DND-41 (cell line): ENCODE measurements around the gene MRPS26.
"Not testable (repeated sequence)": the region's sequence is repeated elsewhere in the genome, so short reads cannot be mapped to it uniquely, and the experiment has no call there.

Source experiments
- ATAC-seq: fragments of 200-7000 bp; cut with Tn5 transposase; 3 replicates; pipeline ENCODE4 v1.9.1; 2021; ENCODE audit warnings: low read depth; ENCODE audit not compliant: insufficient read depth
- DNase-seq: peaks from one replicate; pipeline ENCODE4 v3.0.0-alpha.2; 2020
- H2AFZ ChIP-seq: 2 replicates; pipeline ENCODE4 v1.6.0; 2012; ENCODE audit warnings: low read depth, low read length
- H3K27ac ChIP-seq: 2 replicates; pipeline ENCODE4 v1.5.1; 2012; ENCODE audit warnings: low read length, inconsistent platforms
- H3K27me3 ChIP-seq: fragments of 200-600 bp; sonication (generic); 2 replicates; pipeline ENCODE4 v1.6.0; 2012; ENCODE audit warnings: low read length, mild to moderate bottlenecking, inconsistent platforms; ENCODE audit not compliant: insufficient read depth, poor library complexity
- H3K36me3 ChIP-seq: 2 replicates; pipeline ENCODE4 v1.5.1; 2012; ENCODE audit warnings: low read length, inconsistent platforms; ENCODE audit not compliant: insufficient read depth
- H3K4me1 ChIP-seq: 2 replicates; pipeline ENCODE4 v1.5.1; 2012; ENCODE audit warnings: mild to moderate bottlenecking, low read length; ENCODE audit not compliant: insufficient read depth
- H3K4me2 ChIP-seq: 2 replicates; pipeline ENCODE4 v1.6.0; 2012; ENCODE audit warnings: mild to moderate bottlenecking, moderate library complexity, low read length, inconsistent platforms; ENCODE audit not compliant: insufficient read depth
- H3K4me3 ChIP-seq, 2 experiments: fragments of 200-600 bp in 1 of 2; shearing (Covaris generic) in 1 of 2; 2 replicates each; pipeline ENCODE4 v1.5.1; 2012 to 2016; ENCODE audit warnings: inconsistent platforms in 2 of 2, low read length in 2 of 2, mild to moderate bottlenecking in 2 of 2, low read depth in 1 of 2, moderate library complexity in 1 of 2
- H3K79me2 ChIP-seq: 2 replicates; pipeline ENCODE4 v1.6.0; 2012; ENCODE audit warnings: low read length, inconsistent platforms; ENCODE audit not compliant: insufficient read depth
- H3K9ac ChIP-seq: 2 replicates; pipeline ENCODE4 v1.6.0; 2012; ENCODE audit warnings: low read depth, mild to moderate bottlenecking, inconsistent platforms, low read length, moderate library complexity
- H3K9me3 ChIP-seq: 2 replicates; pipeline ENCODE4 v1.5.1; 2012; ENCODE audit warnings: low read length, moderate library complexity, mild to moderate bottlenecking, inconsistent platforms; ENCODE audit not compliant: insufficient read depth, severe bottlenecking
- H4K20me1 ChIP-seq: 2 replicates; pipeline ENCODE4 v1.6.0; 2012; ENCODE audit warnings: low read length; ENCODE audit not compliant: insufficient read depth
- EZH2 ChIP-seq: IDR thresholded peaks from 3 replicates; pipeline ENCODE4 v1.6.1; 2012; ENCODE audit warnings: borderline replicate concordance, low read depth, mild to moderate bottlenecking, moderate library complexity, low read length, inconsistent platforms; ENCODE audit not compliant: severe bottlenecking
- TF ChIP-seq, protein P1 (sequence below): IDR thresholded peaks from 2 replicates; pipeline ENCODE4 v1.5.1; 2012; ENCODE audit warnings: borderline replicate concordance, low read length, moderate library complexity, mild to moderate bottlenecking; ENCODE audit not compliant: poor library complexity, severe bottlenecking; ENCODE audit errors: extremely low read depth

MRPS26 gene

DNA sequence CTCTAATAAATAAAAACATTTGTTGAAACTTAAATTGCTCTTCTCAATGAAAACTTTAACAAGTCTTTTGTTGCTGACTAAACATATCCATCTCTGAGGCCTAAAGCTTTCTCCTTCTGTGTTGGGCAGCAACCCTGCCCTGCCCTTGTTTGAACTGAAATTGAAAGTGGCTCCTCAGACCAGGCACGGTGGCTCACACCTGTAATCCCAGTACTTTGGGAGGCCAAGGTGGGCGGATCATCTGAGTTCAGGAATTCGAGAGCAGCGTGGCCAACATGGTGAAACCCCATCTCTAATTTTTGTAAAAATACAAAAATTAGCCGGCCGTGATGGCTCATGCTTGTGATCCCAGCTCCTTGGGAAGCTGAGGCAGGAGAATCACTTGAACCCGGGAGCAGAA lies 31.7 kb upstream of the MRPS26 start:
- Histone ChIP-seq H3K27ac (no peak overlapping the region), H3K4me2 (no peak overlapping the region), H3K4me1 (no peaks in the 10 kb centered on the region), H3K79me2 (no peaks in the 10 kb centered on the region), H3K9me3 (no peaks in the 10 kb centered on the region), H2AFZ (no peak overlapping the region), H3K4me3 (no peak overlapping the region), H4K20me1 (no peaks in the 10 kb centered on the region), H3K36me3 (peaks cover 48% of the 10 kb centered on the region), H3K9ac (no peak overlapping the region), H3K27me3 (no peaks in the 10 kb centered on the region)
- no peak for DNase-seq
- ATAC-seq, result no peak
- no peak for TF ChIP-seq EZH2
- TF ChIP-seq, protein P1, sequence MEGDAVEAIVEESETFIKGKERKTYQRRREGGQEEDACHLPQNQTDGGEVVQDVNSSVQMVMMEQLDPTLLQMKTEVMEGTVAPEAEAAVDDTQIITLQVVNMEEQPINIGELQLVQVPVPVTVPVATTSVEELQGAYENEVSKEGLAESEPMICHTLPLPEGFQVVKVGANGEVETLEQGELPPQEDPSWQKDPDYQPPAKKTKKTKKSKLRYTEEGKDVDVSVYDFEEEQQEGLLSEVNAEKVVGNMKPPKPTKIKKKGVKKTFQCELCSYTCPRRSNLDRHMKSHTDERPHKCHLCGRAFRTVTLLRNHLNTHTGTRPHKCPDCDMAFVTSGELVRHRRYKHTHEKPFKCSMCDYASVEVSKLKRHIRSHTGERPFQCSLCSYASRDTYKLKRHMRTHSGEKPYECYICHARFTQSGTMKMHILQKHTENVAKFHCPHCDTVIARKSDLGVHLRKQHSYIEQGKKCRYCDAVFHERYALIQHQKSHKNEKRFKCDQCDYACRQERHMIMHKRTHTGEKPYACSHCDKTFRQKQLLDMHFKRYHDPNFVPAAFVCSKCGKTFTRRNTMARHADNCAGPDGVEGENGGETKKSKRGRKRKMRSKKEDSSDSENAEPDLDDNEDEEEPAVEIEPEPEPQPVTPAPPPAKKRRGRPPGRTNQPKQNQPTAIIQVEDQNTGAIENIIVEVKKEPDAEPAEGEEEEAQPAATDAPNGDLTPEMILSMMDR, result no peak

DNA sequence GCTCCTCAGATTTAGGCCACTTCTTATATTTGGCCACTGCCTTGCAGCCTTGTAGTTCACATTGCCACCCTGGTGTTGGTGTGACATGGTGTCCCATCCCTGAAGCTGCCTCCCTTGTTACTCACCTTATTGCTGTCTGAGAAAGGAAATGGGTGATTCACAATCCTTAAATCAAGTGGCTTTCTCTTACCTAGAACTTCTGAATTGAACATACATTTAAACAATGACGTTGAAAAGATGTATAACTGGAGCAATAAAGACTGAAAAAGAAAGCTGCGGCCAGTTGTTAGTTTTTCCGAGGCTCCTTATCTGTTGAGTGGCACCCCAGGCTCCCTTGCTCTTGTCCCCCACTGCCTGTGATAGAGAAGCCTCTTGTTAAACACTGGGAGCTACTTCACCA lies 31.2 kb upstream of the MRPS26 start:
- Histone ChIP-seq H3K4me2 (no peak overlapping the region), H3K27me3 (no peaks in the 10 kb centered on the region), H3K9me3 (no peaks in the 10 kb centered on the region), H2AFZ (no peak overlapping the region), H3K79me2 (no peaks in the 10 kb centered on the region), H3K27ac (no peak overlapping the region), H3K4me1 (no peaks in the 10 kb centered on the region), H3K9ac (no peak overlapping the region), H4K20me1 (no peaks in the 10 kb centered on the region), H3K36me3 (peaks cover 46% of the 10 kb centered on the region), H3K4me3 (no peak overlapping the region)
- TF ChIP-seq EZH2, result no peak
- TF ChIP-seq, protein P1, result no peak
- ATAC-seq (no peak), DNase-seq (no peak)

DNA sequence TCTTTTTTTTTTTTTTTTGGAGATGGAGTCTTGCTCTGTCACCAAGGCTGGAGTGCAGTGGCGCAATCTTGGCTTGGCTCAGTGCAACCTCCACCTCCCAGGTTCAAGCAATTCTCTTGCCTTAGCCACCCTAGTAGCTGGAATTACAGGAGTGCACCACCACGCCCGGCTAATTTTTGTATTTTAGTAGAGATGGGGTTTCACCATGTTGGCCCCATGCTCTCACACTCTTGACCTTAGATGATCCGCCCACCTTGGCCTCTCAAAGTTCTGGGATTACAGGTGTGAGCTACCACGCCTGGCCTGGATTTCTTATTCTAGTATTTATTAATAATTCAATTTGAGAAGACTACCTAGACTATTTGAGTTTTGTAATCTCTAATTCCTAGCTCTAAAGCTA lies 30.6 kb upstream of the MRPS26 start:
- H2AFZ ChIP-seq, ATAC-seq, H3K9me3 ChIP-seq, H3K4me3 ChIP-seq, H3K79me2 ChIP-seq, H3K27ac ChIP-seq, H3K27me3 ChIP-seq, H3K9ac ChIP-seq, H4K20me1 ChIP-seq, DNase-seq, H3K4me1 ChIP-seq, H3K4me2 ChIP-seq: not testable (repeated sequence)
- peaks cover 47% of the 10 kb centered on the region for H3K36me3 ChIP-seq

DNA sequence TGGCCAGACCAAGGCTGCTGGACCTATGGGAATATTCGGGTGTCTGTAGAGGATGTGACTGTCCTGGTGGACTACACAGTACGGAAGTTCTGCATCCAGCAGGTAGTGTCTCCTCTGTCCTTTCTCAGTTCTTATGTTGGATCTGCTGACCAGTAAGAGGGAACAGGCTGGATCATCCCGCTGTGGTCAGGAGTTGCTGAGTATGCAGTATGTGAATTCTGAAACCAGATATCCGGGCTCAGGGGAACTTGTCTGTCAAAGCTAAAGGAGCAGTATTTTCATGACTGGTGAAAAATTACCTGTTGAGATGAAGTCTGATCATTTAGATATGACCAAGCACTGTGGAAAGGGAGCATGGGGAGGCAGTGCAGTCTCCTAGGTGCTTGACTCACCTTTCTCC lies 24.5 kb upstream of the MRPS26 start:
- Histone ChIP-seq H3K79me2 (no peaks in the 10 kb centered on the region), H3K9me3 (no peaks in the 10 kb centered on the region), H4K20me1 (no peaks in the 10 kb centered on the region), H2AFZ (no peak overlapping the region), H3K4me1 (no peaks in the 10 kb centered on the region), H3K27ac (no peak overlapping the region), H3K4me3 (no peak overlapping the region), H3K9ac (no peak overlapping the region), H3K36me3 (peaks cover 67% of the 10 kb centered on the region), H3K27me3 (no peaks in the 10 kb centered on the region), H3K4me2 (no peak overlapping the region)
- DNase-seq (no peak), ATAC-seq (no peak)
- TF ChIP-seq, protein P1, result no peak
- no peak for TF ChIP-seq EZH2
